GM12801 (cell line): ENCODE results near the gene NRXN3.

Experiments used
- CTCF ChIP-seq: IDR thresholded peaks from one replicate; pipeline ENCODE4 v1.5.1; 2011; ENCODE audit warnings: control low read depth; ENCODE audit not compliant: insufficient read length; ENCODE audit errors: extremely low read depth

Gene NRXN3

GRCh38 chr14:79165471-79166090, 995.4 kb downstream of the NRXN3 start:
- TF ChIP-seq CTCF, result no peak

DNA sequence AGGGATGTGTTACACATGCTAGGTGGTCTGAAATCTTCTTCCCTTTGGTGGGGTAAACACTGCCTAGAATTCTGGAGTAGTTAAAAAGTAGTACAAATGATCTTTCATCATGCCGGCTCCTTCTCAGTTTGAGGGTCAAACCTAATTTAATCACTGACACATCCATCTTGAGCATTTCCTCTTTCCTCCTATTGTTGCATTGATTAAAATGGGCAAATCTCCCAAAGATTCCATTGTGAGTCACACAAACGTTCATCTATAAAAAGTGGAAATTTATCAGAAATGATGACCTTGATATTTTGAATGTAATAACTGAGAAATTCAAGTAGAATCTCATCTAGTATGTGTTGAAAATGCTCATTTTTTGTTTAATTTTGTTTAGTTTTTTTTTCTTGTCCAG, 996.0 kb downstream of the NRXN3 start:
- TF ChIP-seq CTCF, result no peak

DNA sequence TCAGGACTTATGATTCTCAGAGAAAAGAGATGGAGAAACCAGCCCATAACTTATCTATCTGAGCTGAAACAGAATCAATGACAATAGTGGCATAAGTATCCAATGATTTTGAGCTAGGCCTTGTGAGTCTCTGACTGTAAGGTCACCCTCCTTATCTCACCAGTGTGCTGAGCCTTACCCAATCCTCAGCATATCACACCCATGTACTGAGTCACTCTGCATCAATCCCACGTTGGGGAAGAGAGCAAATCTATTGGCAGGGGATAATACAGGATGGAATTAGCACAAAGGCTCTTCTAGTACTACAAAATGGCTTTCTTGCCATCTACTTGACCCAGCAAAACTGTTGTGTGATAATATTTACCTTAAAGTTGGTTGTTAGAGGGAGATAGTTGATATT, 997.8 kb downstream of the NRXN3 start:
- TF ChIP-seq CTCF, result no peak

DNA sequence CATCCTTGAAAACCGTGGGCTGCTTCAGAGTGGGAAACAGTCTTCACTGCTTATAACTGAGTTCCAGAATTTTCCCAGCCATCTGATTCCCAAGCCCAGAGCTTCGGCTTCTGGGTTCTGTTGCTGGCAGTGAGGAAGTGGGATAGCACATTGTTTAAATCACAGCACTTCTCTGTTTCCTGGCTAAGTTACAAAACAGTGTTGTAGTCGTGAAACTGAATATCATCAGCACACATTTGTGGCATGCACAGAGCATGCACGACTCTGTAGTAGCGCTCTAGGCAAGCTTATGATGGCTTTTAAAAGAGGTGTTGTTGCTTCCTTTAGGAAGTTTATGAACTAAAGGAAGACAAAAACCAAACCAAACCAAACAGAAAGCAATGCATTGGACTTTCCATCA, 1005.5 kb downstream of the NRXN3 start:
- no peak for TF ChIP-seq CTCF

DNA sequence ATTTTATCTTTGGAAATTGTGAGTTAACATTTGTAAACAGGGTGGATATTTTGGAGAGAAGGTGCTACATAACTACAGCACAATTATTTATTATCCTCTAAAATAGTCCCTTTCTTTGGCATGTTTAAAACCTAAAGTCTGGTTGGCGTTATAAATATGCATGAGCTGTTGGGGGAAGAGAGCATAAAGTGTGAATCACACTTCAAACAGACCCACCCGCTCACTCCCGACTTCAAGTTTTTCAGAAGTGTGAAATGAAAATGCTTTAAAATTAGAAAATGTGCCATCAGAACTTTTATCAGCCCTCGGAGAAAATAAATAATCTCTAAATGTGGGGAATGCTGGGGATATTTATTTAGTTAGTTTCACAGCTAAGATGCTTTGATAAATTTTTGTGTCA, 1006.9 kb downstream of the NRXN3 start:
- TF ChIP-seq CTCF, result no peak

DNA sequence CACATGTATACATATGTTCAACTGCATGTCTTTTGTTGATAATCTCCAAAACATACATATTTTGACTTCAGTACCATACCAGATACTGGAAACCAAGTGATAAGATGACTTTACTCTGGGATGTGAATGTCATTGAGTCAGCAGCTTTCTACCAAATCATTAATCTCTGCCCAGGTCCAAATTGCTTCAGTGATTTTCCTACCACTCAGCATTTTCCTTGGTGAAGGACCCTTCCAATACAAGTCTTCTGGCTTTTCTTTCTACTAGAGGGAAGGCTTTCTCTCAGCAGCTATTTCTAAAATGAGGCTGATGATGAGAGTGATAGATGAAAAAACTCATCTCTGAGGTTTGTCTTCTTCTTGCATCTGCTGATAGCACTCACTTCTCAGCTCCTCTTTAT, 1008.5 kb downstream of the NRXN3 start:
- TF ChIP-seq CTCF, result no peak

GRCh38 chr14:79179985-79180384, 1009.8 kb downstream of the NRXN3 start:
- TF ChIP-seq CTCF, result no peak
